H1 (cell line): ENCODE data around the gene KIF26A. TPM values are rescaled to one million over a fixed set of nuclear protein-coding genes. Genes with fewer than 3 reads are reported as not detected.

Experiments
- CTCF ChIA-PET: fragments of 300-600 bp; sonication (Branson Sonifier 250); formaldehyde crosslinking; loops from one replicate; lab custom pipeline; 2021; ENCODE audit not compliant: partially characterized antibody; lab: Charles Lee
- POLR2A ChIA-PET: fragments of 300-600 bp; sonication (Branson Sonifier 250); formaldehyde crosslinking; loops from one replicate; lab custom pipeline; 2021; ENCODE audit warnings: inconsistent platforms; ENCODE audit not compliant: partially characterized antibody; lab: Charles Lee
- DNase-seq, 2 experiments: peaks; one replicate each; pipeline versions ENCODE4 v3.0.0 to v3.0.0-alpha.2; 2010 to 2022; ENCODE audit warnings: low spot score in 2 of 2, low read depth in 1 of 2, mixed read lengths in 1 of 2
- FAIRE-seq: peaks from 2 replicates; lab custom pipeline; 2011; peaks lifted over from hg19 to GRCh38; lab: Jason Lieb, UNC
- H2AFZ ChIP-seq: 2 replicates; pipeline ENCODE4 v1.8.1; 2012; ENCODE audit warnings: low read length, inconsistent platforms
- H2AK5ac ChIP-seq: 2 replicates; pipeline ENCODE4 v1.6.1; 2013; ENCODE audit warnings: low read depth, low read length
- H2BK120ac ChIP-seq: replicated peaks from 2 replicates; pipeline ENCODE3; 2013; ENCODE audit warnings: low read depth, low read length, inconsistent platforms
- H2BK12ac ChIP-seq: 2 replicates; pipeline ENCODE4 v1.6.1; 2013; ENCODE audit warnings: low read depth, low read length
- H2BK15ac ChIP-seq: 2 replicates; pipeline ENCODE4 v1.6.1; 2013; ENCODE audit warnings: low read length
- H2BK20ac ChIP-seq: 2 replicates; pipeline ENCODE4 v1.6.1; 2013; ENCODE audit warnings: low read length
- H2BK5ac ChIP-seq: 2 replicates; pipeline ENCODE4 v1.6.1; 2013; ENCODE audit warnings: low read depth, low read length
- H3K14ac ChIP-seq: 2 replicates; pipeline ENCODE4 v1.6.1; 2013; ENCODE audit warnings: inconsistent platforms; ENCODE audit not compliant: insufficient read length
- H3K18ac ChIP-seq: 2 replicates; pipeline ENCODE4 v1.6.1; 2013; ENCODE audit warnings: low read length; ENCODE audit errors: extremely low read depth
- H3K23ac ChIP-seq: 2 replicates; pipeline ENCODE4 v1.6.1; 2013; ENCODE audit warnings: inconsistent platforms; ENCODE audit not compliant: insufficient read length
- H3K23me2 ChIP-seq: 2 replicates; pipeline ENCODE4 v1.6.1; 2013; ENCODE audit warnings: low read depth, low read length
- H3K27ac ChIP-seq: 2 replicates; pipeline ENCODE4 v1.6.1; 2011; ENCODE audit warnings: low read depth, low read length, inconsistent platforms
- H3K27me3 ChIP-seq, 4 experiments: replicated peaks in 1 of 4; 1 replicate in 1 of 4; 2 replicates in 3 of 4; pipeline versions ENCODE4 v1.6.1 to v1.8.1; 2011 to 2013; ENCODE audit warnings: low read length in 3 of 4, mild to moderate bottlenecking in 3 of 4, inconsistent platforms in 2 of 4, mixed read lengths in 2 of 4, moderate library complexity in 1 of 4; ENCODE audit not compliant: control insufficient read depth in 3 of 4, insufficient read depth in 3 of 4; ENCODE audit errors: extremely low read depth in 1 of 4
- H3K36me3 ChIP-seq, 4 experiments: 2 replicates each; pipeline versions ENCODE4 v1.6.1 to v1.8.1; 2011 to 2013; ENCODE audit warnings: mild to moderate bottlenecking in 4 of 4, low read length in 3 of 4, moderate library complexity in 2 of 4, control low read depth in 1 of 4, inconsistent platforms in 1 of 4; ENCODE audit not compliant: insufficient read depth in 4 of 4, control insufficient read depth in 2 of 4
- H3K4ac ChIP-seq: replicated peaks from 2 replicates; pipeline ENCODE3; 2013; ENCODE audit warnings: low read length, low read depth, mixed read lengths, inconsistent platforms; ENCODE audit not compliant: insufficient read length
- H3K4me1 ChIP-seq, 4 experiments: replicated peaks in 1 of 4; 1 replicate in 1 of 4; 2 replicates in 3 of 4; pipeline versions ENCODE4 v1.6.1 to v1.8.1; 2011 to 2013; ENCODE audit warnings: low read length in 3 of 4, inconsistent platforms in 2 of 4, mixed read lengths in 1 of 4; ENCODE audit not compliant: insufficient read depth in 4 of 4, control insufficient read depth in 3 of 4
- H3K4me2 ChIP-seq, 2 experiments: 2 replicates each; pipeline versions ENCODE4 v1.6.1 to v1.8.1; 2011 to 2013; ENCODE audit warnings: low read depth in 2 of 2, low read length in 2 of 2, control low read depth in 1 of 2, inconsistent platforms in 1 of 2, mild to moderate bottlenecking in 1 of 2; ENCODE audit not compliant: insufficient read depth in 1 of 2
- H3K4me3 ChIP-seq, 4 experiments: fragments of 200-600, 300-600 bp in 1 of 4; sonication (generic), shearing (Covaris generic), sonication (Bioruptor Twin) in 1 of 4; 2 replicates each; pipeline versions ENCODE4 v1.5.1 to v1.8.1; 2011 to 2016; ENCODE audit warnings: low read length in 4 of 4, low read depth in 3 of 4, control low read depth in 2 of 4, inconsistent platforms in 2 of 4, mild to moderate bottlenecking in 2 of 4, mixed read lengths in 1 of 4, moderate library complexity in 1 of 4; ENCODE audit not compliant: insufficient read depth in 2 of 4; ENCODE audit errors: extremely low read depth in 1 of 4
- H3K56ac ChIP-seq: replicated peaks from 2 replicates; pipeline ENCODE3; 2013; ENCODE audit warnings: low read depth, mild to moderate bottlenecking, mixed read lengths, low read length, inconsistent platforms; ENCODE audit not compliant: insufficient read length
- H3K79me1 ChIP-seq: 2 replicates; pipeline ENCODE4 v1.6.1; 2013; ENCODE audit warnings: low read depth, low read length, control low read depth
- H3K79me2 ChIP-seq, 2 experiments: 2 replicates each; pipeline versions ENCODE4 v1.6.1 to v1.8.1; 2012 to 2013; ENCODE audit warnings: low read length in 2 of 2, mild to moderate bottlenecking in 2 of 2, inconsistent platforms in 1 of 2; ENCODE audit not compliant: insufficient read depth in 2 of 2, control insufficient read depth in 1 of 2
- H3K9ac ChIP-seq, 4 experiments: replicated peaks in 1 of 4; 1 replicate in 1 of 4; 2 replicates in 3 of 4; pipeline versions ENCODE4 v1.6.1 to v1.8.1; 2011 to 2013; ENCODE audit warnings: low read depth in 3 of 4, low read length in 3 of 4, control low read depth in 2 of 4, mild to moderate bottlenecking in 2 of 4, moderate library complexity in 2 of 4, inconsistent platforms in 1 of 4; ENCODE audit errors: extremely low read depth in 1 of 4
- H3K9me3 ChIP-seq, 2 experiments: 2 replicates each; pipeline versions ENCODE4 v1.6.1 to v1.8.1; 2012 to 2013; ENCODE audit warnings: mild to moderate bottlenecking in 2 of 2, moderate library complexity in 2 of 2, control low read depth in 1 of 2, inconsistent platforms in 1 of 2, low read depth in 1 of 2, low read length in 1 of 2, mixed read lengths in 1 of 2; ENCODE audit not compliant: insufficient read depth in 2 of 2
- H4K20me1 ChIP-seq, 2 experiments: replicated peaks in 1 of 2; 2 replicates each; pipeline versions ENCODE3 to v1.8.1; 2011 to 2013; ENCODE audit warnings: inconsistent platforms in 2 of 2, low read length in 2 of 2, mild to moderate bottlenecking in 1 of 2; ENCODE audit not compliant: insufficient read depth in 2 of 2, control insufficient read depth in 1 of 2
- H4K5ac ChIP-seq: 2 replicates; pipeline ENCODE4 v1.6.1; 2013; ENCODE audit warnings: low read length, low read depth, mixed read lengths, inconsistent platforms; ENCODE audit not compliant: insufficient read length
- H4K8ac ChIP-seq: 2 replicates; pipeline ENCODE4 v1.8.0; 2013; ENCODE audit warnings: mild to moderate bottlenecking, moderate library complexity, low read length, inconsistent platforms; ENCODE audit not compliant: insufficient read depth; ENCODE audit errors: extremely low read depth
- H4K91ac ChIP-seq: replicated peaks from 2 replicates; pipeline ENCODE3; 2013; ENCODE audit warnings: low read length, mixed read lengths, inconsistent platforms; ENCODE audit not compliant: insufficient read length
- BCL11A ChIP-seq, 2 experiments: IDR thresholded peaks; one replicate each; pipeline ENCODE4 v1.6.1; 2011; ENCODE audit warnings: low read depth in 2 of 2, low read length in 2 of 2, mild to moderate bottlenecking in 2 of 2
- CREB1 ChIP-seq: IDR thresholded peaks from 2 replicates; pipeline ENCODE4 v1.6.1; 2012; ENCODE audit warnings: inconsistent platforms
- HDAC6 ChIP-seq: IDR thresholded peaks from one replicate; pipeline ENCODE4 v1.7.1; 2012; ENCODE audit warnings: low read depth, mild to moderate bottlenecking, inconsistent platforms, low read length, moderate library complexity
- KDM1A ChIP-seq: fragments of 200-600, 300-600 bp; sonication (generic); IDR thresholded peaks from 2 replicates; pipeline ENCODE4 v1.7.1; 2016; ENCODE audit warnings: mild to moderate bottlenecking, low read length, borderline replicate concordance
- RAD21 ChIP-seq, 2 experiments: IDR thresholded peaks in 1 of 2; conservative IDR thresholded peaks in 1 of 2; 2 replicates each; pipeline ENCODE4 v1.6.1; 2011; ENCODE audit warnings: low read depth in 2 of 2, low read length in 2 of 2, improper control_type of control experiment in 1 of 2, inconsistent platforms in 1 of 2, mild to moderate bottlenecking in 1 of 2, moderate library complexity in 1 of 2
- TAF7 ChIP-seq: optimal IDR thresholded peaks from 2 replicates; pipeline ENCODE3; 2011; ENCODE audit warnings: low read depth, mild to moderate bottlenecking, inconsistent platforms, low read length, moderate library complexity, borderline replicate concordance
- TEAD4 ChIP-seq: IDR thresholded peaks from 2 replicates; pipeline ENCODE4 v1.6.1; 2012; ENCODE audit warnings: low read depth, low read length, inconsistent platforms, mixed read lengths
- WGBS, 2 experiments: shearing (Covaris generic) in 1 of 2; methylation state at CpG; one replicate each; pipeline versions ENCODE4 v1.1.6 to v1.1.7; 2013 to 2015; ENCODE audit warnings: low lambda C conversion rate in 2 of 2, mixed read lengths in 2 of 2, inconsistent platforms in 1 of 2, low coverage in 1 of 2, missing lambda C conversion rate in 1 of 2; ENCODE audit not compliant: insufficient replicate concordance in 2 of 2, insufficient coverage in 1 of 2, insufficient read length in 1 of 2; ENCODE audit errors: extremely low coverage in 1 of 2, missing lambda C conversion rate in 1 of 2; 5-methylcytosine and 5-hydroxymethylcytosine counted together
- polyA plus RNA-seq, 7 experiments: library from polyadenylated mRNA; depleted of rRNA in 3 of 7; stranded (reverse) in 5 of 7; unstranded in 2 of 7; fragments of >200 nt in 5 of 7; fragments of 200-250 nt in 2 of 7; gene quantifications; 1 replicate in 5 of 7; 2 replicates in 1 of 7; 4 replicates in 1 of 7; pipeline versions ENCODE4 v1.2.1 to v1.2.3, GENCODE V29; 2011 to 2013; ENCODE audit warnings: missing spikeins in 2 of 7, mixed read lengths in 2 of 7
- total RNA-seq: library from RNA; stranded (reverse); fragmentation: NEBNext Ultra II Directional; extraction: Animal tissue kit (Norgen Biotek cat#: 25700); gene quantifications from 2 replicates; pipeline ENCODE4 v1.2.1, GENCODE V29; 2021

The KIF26A gene
- total and polyA plus RNA-seq, 2 of the 8 experiments (the other 6 are each of a cell fraction or from before 2014, with no cell fraction given): 11.5 to 41.6 TPM

DNA sequence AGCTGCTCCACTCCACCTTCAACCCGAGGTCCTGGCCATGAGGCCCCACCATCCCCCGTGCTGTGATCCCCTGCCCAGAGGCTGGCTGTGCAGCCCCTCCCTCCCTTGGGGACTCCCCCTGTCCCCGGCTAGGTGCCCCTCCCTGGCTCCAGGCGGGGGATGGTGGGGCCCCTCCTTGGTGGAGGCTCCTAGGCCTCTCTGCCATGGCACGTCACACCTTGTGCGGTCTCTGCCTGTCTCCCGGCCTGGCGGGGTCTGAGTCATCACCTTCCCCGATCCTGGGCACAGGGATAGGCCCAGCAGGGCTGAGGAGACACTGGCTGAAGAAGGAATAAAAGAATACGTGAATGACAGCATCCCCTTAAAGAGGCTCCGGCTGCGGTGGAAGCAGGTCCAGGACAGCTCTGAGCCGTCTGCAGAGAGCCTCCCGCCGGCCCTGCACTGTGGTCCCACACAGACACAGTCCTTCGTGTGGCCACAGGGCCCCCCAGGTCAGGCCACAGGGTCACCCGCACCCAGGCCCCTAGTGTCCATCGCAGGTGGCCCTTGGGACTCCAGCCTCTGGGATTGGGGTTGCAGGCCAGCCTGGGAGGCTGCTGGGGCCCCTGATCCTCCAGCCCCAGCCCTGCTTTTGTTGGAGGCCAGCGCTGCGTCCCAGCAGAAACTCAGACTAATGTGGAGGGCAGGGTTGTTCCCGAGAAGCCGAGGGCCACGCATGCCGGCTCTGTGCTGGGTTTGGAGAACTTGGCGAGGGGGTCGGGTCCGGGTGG lies 43.6 kb downstream of the KIF26A start:
- Histone ChIP-seq H4K5ac (no peak overlapping the region), H3K14ac (no peak overlapping the region), H2BK120ac (no peak overlapping the region), H3K27ac (no peak overlapping the region), H3K23ac (no peak overlapping the region), H3K4me3 (no peak overlapping the region), H2BK20ac (no peak overlapping the region), H3K9me3 (no peaks in the 10 kb centered on the region), H2BK15ac (no peak overlapping the region), H4K91ac (no peak overlapping the region), H4K8ac (no peak overlapping the region; the same call in none of the 2 replicates), H3K36me3 (peaks cover 0 to 15% (median 0%) of the 10 kb centered on the region in 4 experiments; a peak in 1 of 8 replicates), H3K27me3 (no peaks in the 10 kb centered on the region), H3K79me2 (no peaks in the 10 kb centered on the region), H2AK5ac (no peak overlapping the region), H2AFZ (no peak overlapping the region), H2BK12ac (no peak overlapping the region), H3K23me2 (no peaks in the 10 kb centered on the region), H3K79me1 (no peaks in the 10 kb centered on the region), H4K20me1 (peaks cover 0 to 2% of the 10 kb centered on the region in 2 experiments), H3K4me1 (no peaks in the 10 kb centered on the region; a peak in 1 of 7 replicates), H3K18ac (no peak overlapping the region), H3K56ac (no peak overlapping the region), H3K4ac (no peak overlapping the region), H3K4me2 (no peak overlapping the region), H2BK5ac (no peak overlapping the region), H3K9ac (no peak overlapping the region)
- no peak for FAIRE-seq
- WGBS, 2 experiments: 88% methylated on average over 23 of the region's 27 CpGs; no CpG with 5 or more reads in 1 of the 2 experiments
- CTCF ChIA-PET: interaction anchor here (0.8 to 1.2 kb wide), 3 partner anchors 13 to 25 kb away, joined by 3 read pairs; no protein-coding TSS in a partner anchor
- POLR2A ChIA-PET: no interaction called here
- no peak for DNase-seq
- no peak for TF ChIP-seq TEAD4
- TF ChIP-seq HDAC6: no peak
- TF ChIP-seq CREB1: no peak
- no peak for TF ChIP-seq RAD21 (IDR thresholded peaks at IDR 0.05 in 1 of 2, conservative IDR thresholded peaks at IDR 0.05 in 1 of 2; ENCODE audit: low read depth in 2 of 2, low read length in 2 of 2)
- no peak for TF ChIP-seq TAF7
- TF ChIP-seq BCL11A (IDR thresholded peaks at IDR 0.05; ENCODE audit: low read depth in 2 of 2, low read length in 2 of 2): no peak
- no peak for TF ChIP-seq KDM1A
